Left ventricle myocardium inferior (tissue), 1 donor: ENCODE results near the gene RAB4B. TPM values are rescaled to one million over a fixed set of nuclear protein-coding genes. Genes with fewer than 3 reads are reported as not detected.

Source experiments
- DNase-seq: peaks from one replicate; pipeline ENCODE4 v3.0.0-alpha.2; 2020
- H3K27ac ChIP-seq: fragments of 200-600 bp; replicated peaks from 2 replicates; pipeline ENCODE4 v1.8.0; 2021
- H3K27me3 ChIP-seq: fragments of 200-600 bp; 2 replicates; pipeline ENCODE4 v1.8.0; 2021; ENCODE audit warnings: low read depth
- H3K36me3 ChIP-seq: fragments of 200-600 bp; 2 replicates; pipeline ENCODE4 v1.8.0; 2021
- H3K4me1 ChIP-seq: fragments of 200-600 bp; 2 replicates; pipeline ENCODE4 v1.8.0; 2021
- H3K4me3 ChIP-seq: fragments of 200-600 bp; 2 replicates; pipeline ENCODE4 v1.8.0; 2021; ENCODE audit warnings: mild to moderate bottlenecking, moderate library complexity
- H3K9me3 ChIP-seq: fragments of 200-600 bp; replicated peaks from 2 replicates; pipeline ENCODE4 v1.8.0; 2021
- CTCF ChIP-seq: fragments of 200-600 bp; IDR thresholded peaks from 2 replicates; pipeline ENCODE4 v1.8.0; 2021; ENCODE audit warnings: antibody characterized with exemption, mild to moderate bottlenecking, borderline replicate concordance
- intact Hi-C: fragments of 100-400 bp; cut with micrococcal nuclease; formaldehyde crosslinking; loops from one replicate; pipeline ENCODE4 v1.11.0; 2022
- total RNA-seq: library from RNA; stranded (reverse); fragmentation: NEBNext Ultra II Directional; extraction: Animal tissue kit (Norgen Biotek cat#: 25700); gene quantifications from one replicate; pipeline ENCODE4 v1.2.1, GENCODE V29; 2021
- donor health status: DM: no; HTN: yes; CAD: no; lungs with severe emphysema.

The RAB4B gene
- total RNA-seq, 1 donor from 2014 or later = 13.5 TPM

- H3K27ac ChIP-seq = peak overlapping the region; percentile 19
- H3K9me3 ChIP-seq = no peaks in the 10 kb centered on the region
- TF ChIP-seq CTCF = no peak
- H3K27me3 ChIP-seq = no peaks in the 10 kb centered on the region
- DNase-seq = no peak
- intact Hi-C loops = no loop called here
- peaks cover 46% of the 10 kb centered on the region for H3K4me1 ChIP-seq
- no peak overlapping the region for H3K4me3 ChIP-seq
- H3K36me3 ChIP-seq = no peaks in the 10 kb centered on the region
Observed at GRCh38 chr19:40745402-40745780, 32.7 kb upstream of the RAB4B start.

GRCh38 chr19:40747536-40747935 is 30.5 kb upstream of the RAB4B start:
- no peak overlapping the region for H3K4me3 ChIP-seq
- H3K9me3 ChIP-seq = no peaks in the 10 kb centered on the region
- H3K4me1 ChIP-seq = peaks cover 46% of the 10 kb centered on the region
- H3K27me3 ChIP-seq = no peaks in the 10 kb centered on the region
- no peaks in the 10 kb centered on the region for H3K36me3 ChIP-seq
- intact Hi-C loops = no loop called here
- DNase-seq = no peak
- no peak for TF ChIP-seq CTCF
- H3K27ac ChIP-seq = no peak overlapping the region

GRCh38 chr19:40750058-40750873 is 27.8 kb upstream of the RAB4B start, which contains the start of gene ACTMAP:
Gene ACTMAP, minus strand, starts transcription at chr19:40750477. Its CDS starts 674 bp downstream, at chr19:40749803.
- TF ChIP-seq CTCF = no peak
- peaks cover 2% of the 10 kb centered on the region for H3K36me3 ChIP-seq
- H3K9me3 ChIP-seq = no peaks in the 10 kb centered on the region
- peak; percentile 99 for DNase-seq
- peak within 1 kb of the TSS; percentile 75 for H3K4me3 ChIP-seq
- peaks cover 71% of the 10 kb centered on the region for H3K4me1 ChIP-seq
- peak within 1 kb of the TSS; percentile 96 for H3K27ac ChIP-seq
- H3K27me3 ChIP-seq = no peaks in the 10 kb centered on the region
- intact Hi-C loops = loop anchor here (5.0 kb wide), 1 partner anchor 93 kb away; no protein-coding TSS in a partner anchor

- Histone ChIP-seq H3K36me3 (peaks cover 9% of the 10 kb centered on the region), H3K27me3 (no peaks in the 10 kb centered on the region), H3K9me3 (no peaks in the 10 kb centered on the region), H3K4me1 (peaks cover 71% of the 10 kb centered on the region), H3K27ac (peak within 1 kb of the TSS; percentile 96), H3K4me3 (peak within 1 kb of the TSS; percentile 75)
- peak; percentile 96 for DNase-seq
- intact Hi-C loops = loop anchor here (5.0 kb wide), 1 partner anchor 94 kb away; no protein-coding TSS in a partner anchor
- TF ChIP-seq CTCF = no peak
Observed at GRCh38 chr19:40750874-40751537, 27.0 kb upstream of the RAB4B start, which contains the start of gene SNRPA. Gene SNRPA, plus strand, starts transcription at chr19:40751203. Its CDS starts 206 bp downstream, at chr19:40751409.

- H3K9me3 ChIP-seq = no peaks in the 10 kb centered on the region
- H3K27me3 ChIP-seq = no peaks in the 10 kb centered on the region
- H3K36me3 ChIP-seq = peaks cover 20% of the 10 kb centered on the region
- peak overlapping the region; percentile 75 for H3K4me3 ChIP-seq
- intact Hi-C loops = loop anchor here (5.0 kb wide), 1 partner anchor 95 kb away; no protein-coding TSS in a partner anchor
- H3K27ac ChIP-seq = peak overlapping the region; percentile 96
- DNase-seq = no peak
- TF ChIP-seq CTCF = no peak
- H3K4me1 ChIP-seq = peaks cover 72% of the 10 kb centered on the region
Observed at GRCh38 chr19:40752257-40752781, 25.7 kb upstream of the RAB4B start.
